Breast epithelium (tissue), 4 donors: ENCODE measurements around the gene FARP1. TPM values are rescaled to one million over a fixed set of nuclear protein-coding genes. Genes with fewer than 3 reads are reported as not detected.

Source experiments
- DNase-seq, 2 donors: peaks; one replicate each; pipeline ENCODE4 v3.0.0-alpha.2; 2019; ENCODE audit warnings: low spot score in 2 of 2
- H3K27ac ChIP-seq, 2 donors: fragments of 200-600 bp; sonication (generic) in 1 of 2; one replicate each; pipeline ENCODE4 v1.5.1; 2016 to 2019; ENCODE audit warnings: mild to moderate bottlenecking in 1 of 2
- H3K27me3 ChIP-seq, 2 donors: fragments of 200-600 bp; sonication (generic) in 1 of 2; one replicate each; pipeline versions ENCODE4 v1.5.1 to v1.6.0; 2017 to 2019; ENCODE audit warnings: control low read depth in 1 of 2, mild to moderate bottlenecking in 1 of 2
- H3K36me3 ChIP-seq: fragments of 200-600 bp; one replicate; pipeline ENCODE4 v1.5.1; 2019
- H3K4me1 ChIP-seq, 2 donors: fragments of 200-600 bp; sonication (generic); one replicate each; pipeline ENCODE4 v1.5.1; 2016 to 2019; ENCODE audit warnings: control low read depth in 1 of 2
- H3K4me3 ChIP-seq, 3 donors: fragments of 200-600 bp; sonication (generic); 1 replicate in 2 of 3; 2 replicates in 1 of 3; pipeline ENCODE4 v1.5.1; 2016 to 2019; ENCODE audit warnings: mild to moderate bottlenecking in 3 of 3, moderate library complexity in 2 of 3
- H3K9me3 ChIP-seq, 2 donors: fragments of 200-600 bp; sonication (generic) in 1 of 2; one replicate each; pipeline ENCODE4 v1.5.1; 2016 to 2019; ENCODE audit warnings: control low read depth in 1 of 2
- POLR2A ChIP-seq: fragments of 450-650 bp; IDR thresholded peaks from one replicate; pipeline ENCODE4 v1.6.1; 2016; ENCODE audit warnings: antibody characterized with exemption, mild to moderate bottlenecking, moderate library complexity
- POLR2AphosphoS5 ChIP-seq, 3 donors: sonication (generic); formaldehyde crosslinking; IDR thresholded peaks; one replicate each; pipeline ENCODE4 v1.6.1; 2017; ENCODE audit warnings: antibody characterized with exemption in 3 of 3
- intact Hi-C: fragments of 100-400 bp; cut with DNase I; formaldehyde crosslinking; loops from one replicate; pipeline ENCODE4 v1.15.1; 2023; ENCODE audit warnings: low total_unique reads
- total RNA-seq, 3 donors: library from RNA; depleted of rRNA; stranded (reverse); fragments of >200 nt; gene quantifications; one replicate each; pipeline ENCODE4 v1.1.0, GENCODE V29; 2016
- TF ChIP-seq, protein P1 (sequence below), 3 donors: fragments of 450-650 bp; IDR thresholded peaks; one replicate each; pipeline ENCODE4 v1.5.1; 2016 to 2017; ENCODE audit warnings: antibody characterized with exemption in 3 of 3, mild to moderate bottlenecking in 3 of 3, moderate library complexity in 3 of 3

Gene FARP1
- total RNA-seq, 3 donors from 2014 or later = 29.8 to 97.3 (median 80.1) TPM

GRCh38 chr13:98182153-98182552 lies 39.3 kb downstream of the FARP1 start:
- Histone ChIP-seq H3K4me1 (no peaks in the 10 kb centered on the region), H3K27me3 (no peaks in the 10 kb centered on the region), H3K4me3 (no peak overlapping the region), H3K9me3 (no peaks in the 10 kb centered on the region), H3K27ac (no peak overlapping the region), H3K36me3 (no peaks in the 10 kb centered on the region)
- DNase-seq = no peak
- TF ChIP-seq, protein P1, sequence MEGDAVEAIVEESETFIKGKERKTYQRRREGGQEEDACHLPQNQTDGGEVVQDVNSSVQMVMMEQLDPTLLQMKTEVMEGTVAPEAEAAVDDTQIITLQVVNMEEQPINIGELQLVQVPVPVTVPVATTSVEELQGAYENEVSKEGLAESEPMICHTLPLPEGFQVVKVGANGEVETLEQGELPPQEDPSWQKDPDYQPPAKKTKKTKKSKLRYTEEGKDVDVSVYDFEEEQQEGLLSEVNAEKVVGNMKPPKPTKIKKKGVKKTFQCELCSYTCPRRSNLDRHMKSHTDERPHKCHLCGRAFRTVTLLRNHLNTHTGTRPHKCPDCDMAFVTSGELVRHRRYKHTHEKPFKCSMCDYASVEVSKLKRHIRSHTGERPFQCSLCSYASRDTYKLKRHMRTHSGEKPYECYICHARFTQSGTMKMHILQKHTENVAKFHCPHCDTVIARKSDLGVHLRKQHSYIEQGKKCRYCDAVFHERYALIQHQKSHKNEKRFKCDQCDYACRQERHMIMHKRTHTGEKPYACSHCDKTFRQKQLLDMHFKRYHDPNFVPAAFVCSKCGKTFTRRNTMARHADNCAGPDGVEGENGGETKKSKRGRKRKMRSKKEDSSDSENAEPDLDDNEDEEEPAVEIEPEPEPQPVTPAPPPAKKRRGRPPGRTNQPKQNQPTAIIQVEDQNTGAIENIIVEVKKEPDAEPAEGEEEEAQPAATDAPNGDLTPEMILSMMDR (IDR thresholded peaks at IDR 0.05) = no peak
- TF ChIP-seq POLR2A = no peak
- no peak for TF ChIP-seq POLR2AphosphoS5 (IDR thresholded peaks at IDR 0.05)
- intact Hi-C loops = loop anchor here (10.0 kb wide), 1 partner anchor 1593 kb away; no protein-coding TSS in a partner anchor

DNA sequence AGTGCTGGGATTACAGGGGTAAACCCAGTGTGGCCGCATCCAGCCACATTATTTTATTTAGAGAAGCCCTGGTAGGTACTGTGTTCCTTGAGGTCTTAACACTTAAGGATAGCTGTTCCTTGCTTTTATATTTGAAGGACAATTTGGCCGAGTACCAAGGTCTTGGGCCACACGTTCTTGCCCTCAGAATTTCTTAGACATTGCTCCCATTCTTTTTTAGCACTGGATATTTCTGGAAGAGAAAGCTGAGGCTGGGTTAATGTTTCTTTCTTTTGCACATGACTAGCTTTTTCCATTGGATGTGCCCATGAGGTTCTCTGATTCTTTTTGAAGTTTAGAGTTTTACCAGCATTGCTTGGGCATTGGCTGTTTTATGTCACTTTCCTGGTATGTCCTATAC lies 39.7 kb downstream of the FARP1 start:
- no peaks in the 10 kb centered on the region for H3K9me3 ChIP-seq
- no peak for DNase-seq
- no peaks in the 10 kb centered on the region for H3K27me3 ChIP-seq
- H3K4me3 ChIP-seq = no peak overlapping the region
- no peak for TF ChIP-seq POLR2AphosphoS5 (IDR thresholded peaks at IDR 0.05)
- TF ChIP-seq POLR2A = no peak
- TF ChIP-seq, protein P1 (IDR thresholded peaks at IDR 0.05) = no peak
- no peak overlapping the region for H3K27ac ChIP-seq
- no peaks in the 10 kb centered on the region for H3K36me3 ChIP-seq
- H3K4me1 ChIP-seq = no peaks in the 10 kb centered on the region
- intact Hi-C loops = loop anchor here (10.0 kb wide), 1 partner anchor 1592 kb away; no protein-coding TSS in a partner anchor

DNA sequence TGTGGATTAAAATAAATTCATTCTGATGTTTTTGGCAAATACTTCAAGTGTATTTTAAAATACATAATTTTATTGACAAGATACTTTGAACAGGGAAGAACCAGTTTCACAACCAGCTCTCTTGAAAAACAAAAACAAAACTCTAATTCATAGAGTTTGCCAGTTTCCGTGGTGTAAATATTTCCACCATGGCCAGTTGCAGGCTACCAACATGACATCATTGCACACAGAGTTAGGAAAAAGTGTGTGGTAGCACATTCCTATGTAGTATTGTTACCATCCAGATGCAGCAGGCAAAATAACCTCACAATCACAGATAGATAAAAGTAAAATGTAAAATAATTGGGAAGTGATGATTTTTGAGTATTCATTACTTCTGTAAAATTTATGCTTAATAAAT lies 41.9 kb downstream of the FARP1 start:
- H3K27ac ChIP-seq = no peak overlapping the region
- no peak for DNase-seq
- intact Hi-C loops = loop anchor here (10.0 kb wide), 1 partner anchor 1590 kb away; no protein-coding TSS in a partner anchor
- H3K9me3 ChIP-seq = no peaks in the 10 kb centered on the region
- no peaks in the 10 kb centered on the region for H3K27me3 ChIP-seq
- no peak overlapping the region for H3K4me3 ChIP-seq
- no peaks in the 10 kb centered on the region for H3K36me3 ChIP-seq
- no peaks in the 10 kb centered on the region for H3K4me1 ChIP-seq
- TF ChIP-seq, protein P1 (IDR thresholded peaks at IDR 0.05) = no peak
- TF ChIP-seq POLR2AphosphoS5 (IDR thresholded peaks at IDR 0.05) (no peak), POLR2A (no peak)

DNA sequence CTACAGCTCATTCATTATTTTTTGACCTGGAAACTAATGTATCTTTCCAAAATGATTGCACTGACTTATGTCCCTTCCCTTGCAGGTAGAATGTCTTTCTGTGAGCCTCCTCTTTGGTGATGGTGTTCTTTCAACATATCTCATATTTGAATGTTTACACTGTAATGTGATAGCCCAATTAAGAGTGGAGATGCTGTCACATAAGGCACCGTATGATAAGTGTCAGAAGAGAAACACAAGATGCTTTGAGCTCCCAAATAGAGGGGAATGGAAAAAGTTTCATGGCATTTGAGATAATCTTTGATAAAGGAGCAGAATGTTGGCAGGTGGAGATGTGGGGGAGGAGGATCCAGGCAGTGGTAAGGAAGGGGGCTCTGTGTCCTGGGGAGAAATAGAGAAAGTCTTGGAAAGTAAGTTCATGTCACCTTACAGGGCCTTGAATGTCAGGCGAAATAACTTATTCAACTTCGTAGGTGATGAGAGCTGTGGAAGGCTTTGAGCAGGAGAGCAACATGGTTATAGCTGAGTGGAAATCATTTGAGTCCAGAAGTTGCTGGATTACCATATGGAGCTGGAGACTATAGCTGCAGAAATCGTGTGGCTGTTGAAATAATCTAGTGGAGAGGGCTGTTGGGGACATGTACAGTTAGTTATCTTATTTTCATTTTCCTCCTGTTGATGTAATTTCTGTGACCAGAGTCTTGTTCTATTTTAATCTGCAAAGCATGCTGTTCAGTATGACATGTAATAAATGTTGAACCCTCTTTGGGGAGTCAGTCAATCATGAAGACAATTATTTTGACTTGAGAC lies 44.5 kb downstream of the FARP1 start:
- no peaks in the 10 kb centered on the region for H3K9me3 ChIP-seq
- intact Hi-C loops = loop anchor here (10.0 kb wide), 1 partner anchor 1587 kb away; no protein-coding TSS in a partner anchor
- no peak overlapping the region for H3K27ac ChIP-seq
- TF ChIP-seq POLR2AphosphoS5 (IDR thresholded peaks at IDR 0.05) (no peak), POLR2A (no peak)
- TF ChIP-seq, protein P1 (IDR thresholded peaks at IDR 0.05) = no peak
- H3K4me1 ChIP-seq = no peaks in the 10 kb centered on the region
- no peak overlapping the region for H3K4me3 ChIP-seq
- no peaks in the 10 kb centered on the region for H3K36me3 ChIP-seq
- H3K27me3 ChIP-seq = no peaks in the 10 kb centered on the region
- DNase-seq = no peak

GRCh38 chr13:98187965-98188261 lies 45.0 kb downstream of the FARP1 start:
- no peaks in the 10 kb centered on the region for H3K4me1 ChIP-seq
- DNase-seq = no peak
- H3K9me3 ChIP-seq = no peaks in the 10 kb centered on the region
- no peaks in the 10 kb centered on the region for H3K36me3 ChIP-seq
- no peak overlapping the region for H3K4me3 ChIP-seq
- TF ChIP-seq, protein P1 (IDR thresholded peaks at IDR 0.05) = no peak
- no peak for TF ChIP-seq POLR2A
- TF ChIP-seq POLR2AphosphoS5 (IDR thresholded peaks at IDR 0.05) = no peak
- no peaks in the 10 kb centered on the region for H3K27me3 ChIP-seq
- no peak overlapping the region for H3K27ac ChIP-seq
- intact Hi-C loops = loop anchor here (10.0 kb wide), 1 partner anchor 1587 kb away; no protein-coding TSS in a partner anchor
